Measurements from ENCODE around the gene CCDC138. TPM values are rescaled to one million over a fixed set of nuclear protein-coding genes. Genes with fewer than 3 reads are reported as not detected.

The CCDC138 gene
- total RNA-seq, 2 experiments from 2014 or later: 12.3 to 13.5 TPM

GRCh38 chr2:108833219-108833618 is 46.6 kb downstream of the CCDC138 start:
- peaks cover 4% of the 10 kb centered on the region for H3K9me3 Mint-ChIP-seq
- peaks cover 10% of the 10 kb centered on the region for H3K4me1 Mint-ChIP-seq (ENCODE audit: low read depth)
- no peak overlapping the region for H3K4me3 Mint-ChIP-seq
- intact Hi-C loops (cut with micrococcal nuclease): no loop called here
- TF ChIP-seq CTCF (IDR thresholded peaks at IDR 0.05): no peak
- peak overlapping the region; percentile 28 for H3K27ac Mint-ChIP-seq
- no peaks in the 10 kb centered on the region for H3K27me3 Mint-ChIP-seq
- H3K36me3 Mint-ChIP-seq (ENCODE audit: low read depth): peaks cover 18% of the 10 kb centered on the region
- ChIA-PET POLR2A (no interaction called here), CTCF (no interaction called here)
- DNase-seq: no peak
- ATAC-seq: no peak

DNA sequence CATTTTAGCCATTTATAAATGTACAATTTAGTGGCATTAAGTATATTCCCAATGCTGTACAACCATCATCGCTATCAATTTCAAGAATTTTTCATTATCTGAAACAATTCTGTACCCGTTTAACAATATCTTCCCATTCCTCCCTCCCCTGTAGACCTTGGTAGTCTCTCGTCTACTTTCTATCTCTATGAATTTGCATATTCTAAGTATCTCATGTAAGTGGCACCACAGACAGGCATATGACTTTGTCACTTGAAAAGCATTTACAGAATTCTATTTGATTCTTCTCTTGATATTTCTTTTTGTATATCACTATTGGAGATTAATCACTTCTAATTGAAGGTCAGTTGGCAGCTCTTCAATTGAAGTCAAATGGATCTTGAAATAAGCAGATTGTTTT is 48.0 kb downstream of the CCDC138 start:
- H3K27me3 Mint-ChIP-seq: no peaks in the 10 kb centered on the region
- peaks cover 10% of the 10 kb centered on the region for H3K4me1 Mint-ChIP-seq (ENCODE audit: low read depth)
- peaks cover 7% of the 10 kb centered on the region for H3K9me3 Mint-ChIP-seq
- H3K36me3 Mint-ChIP-seq (ENCODE audit: low read depth): peaks cover 20% of the 10 kb centered on the region
- ATAC-seq (no peak), DNase-seq (no peak)
- ChIA-PET CTCF (interaction anchor here (0.7 kb wide), 1 partner anchor 539 kb away, joined by 3 read pairs; no protein-coding TSS in a partner anchor), POLR2A (no interaction called here)
- no peak overlapping the region for H3K4me3 Mint-ChIP-seq
- no peak for TF ChIP-seq CTCF (IDR thresholded peaks at IDR 0.05)
- no peak overlapping the region for H3K27ac Mint-ChIP-seq
- intact Hi-C loops (cut with micrococcal nuclease): no loop called here

DNA sequence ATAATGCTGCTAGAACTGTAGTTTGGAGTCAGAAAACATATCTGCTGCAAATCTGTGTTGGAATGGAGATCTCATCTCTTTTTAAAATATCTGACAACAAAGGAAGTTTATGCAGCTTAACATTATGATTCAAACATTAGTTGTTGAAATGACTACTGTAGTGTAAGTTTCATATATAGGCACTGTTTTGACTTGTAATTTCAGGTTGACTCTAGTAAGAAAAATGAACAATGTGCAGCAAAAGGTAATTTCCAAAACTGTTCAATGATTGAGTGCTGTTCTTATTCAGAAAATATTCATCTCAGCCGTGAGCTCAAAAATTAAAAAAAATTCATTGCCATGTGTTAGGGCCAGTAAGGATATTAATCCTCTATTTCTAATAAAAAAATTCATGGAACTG is 48.5 kb downstream of the CCDC138 start:
- ChIA-PET POLR2A (no interaction called here), CTCF (interaction anchor here (0.7 kb wide), 1 partner anchor 539 kb away, joined by 3 read pairs; no protein-coding TSS in a partner anchor)
- Mint-ChIP-seq H3K4me3 (no peak overlapping the region), H3K9me3 (peaks cover 10% of the 10 kb centered on the region), H3K27me3 (no peaks in the 10 kb centered on the region), H3K27ac (no peak overlapping the region), H3K4me1 (ENCODE audit: low read depth) (peaks cover 10% of the 10 kb centered on the region), H3K36me3 (ENCODE audit: low read depth) (peaks cover 23% of the 10 kb centered on the region)
- DNase-seq (no peak), ATAC-seq (no peak)
- TF ChIP-seq CTCF (IDR thresholded peaks at IDR 0.05): no peak
- intact Hi-C loops (cut with micrococcal nuclease): no loop called here

GRCh38 chr2:108837198-108837597 is 50.6 kb downstream of the CCDC138 start:
- no peak for DNase-seq
- ATAC-seq: no peak
- CTCF ChIA-PET: no interaction called here
- intact Hi-C loops (cut with micrococcal nuclease): no loop called here
- POLR2A ChIA-PET: no interaction called here
- Mint-ChIP-seq H3K4me1 (ENCODE audit: low read depth) (peaks cover 10% of the 10 kb centered on the region), H3K4me3 (no peak overlapping the region), H3K27me3 (no peaks in the 10 kb centered on the region), H3K9me3 (peaks cover 15% of the 10 kb centered on the region), H3K27ac (no peak overlapping the region), H3K36me3 (ENCODE audit: low read depth) (peaks cover 36% of the 10 kb centered on the region)
- no peak for TF ChIP-seq CTCF (IDR thresholded peaks at IDR 0.05)

- Mint-ChIP-seq H3K27ac (no peak overlapping the region), H3K4me3 (no peak overlapping the region), H3K4me1 (ENCODE audit: low read depth) (no peaks in the 10 kb centered on the region), H3K27me3 (no peaks in the 10 kb centered on the region), H3K36me3 (ENCODE audit: low read depth) (peaks cover 43% of the 10 kb centered on the region), H3K9me3 (peaks cover 15% of the 10 kb centered on the region)
- no peak for TF ChIP-seq CTCF (IDR thresholded peaks at IDR 0.05)
- no peak for DNase-seq
- ChIA-PET POLR2A (no interaction called here), CTCF (no interaction called here)
- ATAC-seq: no peak
- intact Hi-C loops (cut with micrococcal nuclease): no loop called here
Observed at GRCh38 chr2:108841506-108841905, 54.9 kb downstream of the CCDC138 start.
